GM12874 (cell line): ENCODE data around the gene EPGN.

Source experiments
- CTCF ChIP-seq: IDR thresholded peaks from 2 replicates; pipeline ENCODE4 v1.5.1; 2011; ENCODE audit warnings: low read depth, mild to moderate bottlenecking, control low read depth, low read length, moderate library complexity; ENCODE audit not compliant: insufficient read depth

Gene EPGN

GRCh38 chr4:74308215-74308614, at the start of gene EPGN:
TSS of gene EPGN (plus strand) at chr4:74308470. CDS start at chr4:74308534, 64 bp downstream.
- no peak for TF ChIP-seq CTCF

- no peak for TF ChIP-seq CTCF
Measured at GRCh38 chr4:74258963-74259362, 49.3 kb upstream of the EPGN start.

DNA sequence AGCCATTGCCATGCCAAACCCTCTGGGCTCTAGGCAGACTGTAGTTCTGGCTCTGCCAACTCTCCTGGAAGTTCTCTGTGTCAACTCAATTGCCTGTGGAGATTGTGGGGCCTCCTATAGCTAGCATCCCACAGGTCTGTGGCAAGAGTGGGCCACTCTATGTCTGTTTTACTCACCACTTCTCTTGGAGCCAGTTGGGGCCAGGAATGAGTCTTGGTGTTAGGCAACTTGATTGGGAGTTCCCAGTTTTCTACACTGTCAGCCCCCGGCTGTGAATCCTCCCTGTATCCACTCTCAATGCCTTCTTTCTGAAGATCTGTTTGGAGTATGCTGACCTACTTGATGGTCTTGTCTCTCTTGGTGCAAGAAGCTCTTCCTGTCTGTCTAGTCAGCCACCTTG, 48.2 kb upstream of the EPGN start:
- TF ChIP-seq CTCF: no peak

DNA sequence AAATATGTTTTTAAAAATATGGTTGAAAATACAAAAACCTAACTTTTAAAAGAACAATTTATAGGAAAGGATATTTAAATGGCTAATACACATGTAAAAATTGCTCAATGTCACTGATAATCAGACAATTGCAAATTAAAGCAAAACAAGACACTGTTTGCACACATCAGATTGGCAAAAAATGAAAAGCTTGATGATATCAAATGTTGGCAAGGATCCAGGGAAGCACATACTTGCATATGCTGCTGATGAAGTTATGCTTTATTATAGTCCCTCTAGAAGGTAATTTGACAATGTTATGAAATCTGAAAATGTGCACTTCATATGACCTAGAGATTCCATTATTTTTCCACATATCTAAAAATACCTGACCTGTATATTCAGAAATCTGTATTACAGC, 45.7 kb upstream of the EPGN start:
- no peak for TF ChIP-seq CTCF

DNA sequence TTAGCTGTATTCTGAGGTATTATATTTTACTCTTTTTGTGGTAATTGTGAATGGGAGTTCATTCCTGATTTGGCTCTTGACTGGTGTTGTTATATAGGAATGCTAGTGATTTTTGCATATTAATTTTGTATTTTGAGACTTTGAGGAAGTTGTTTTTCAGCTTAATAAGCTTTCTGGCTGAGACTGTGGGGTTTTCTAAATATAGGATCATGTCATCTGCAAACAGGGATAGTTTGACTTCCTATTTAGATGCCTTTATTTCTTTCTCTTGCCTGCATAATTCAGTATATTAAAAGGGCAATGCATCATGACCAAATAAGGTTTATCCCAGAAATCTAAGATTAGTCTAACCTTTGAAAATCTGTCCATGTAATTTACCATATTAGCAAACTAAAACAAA, 44.7 kb upstream of the EPGN start:
- TF ChIP-seq CTCF: no peak

DNA sequence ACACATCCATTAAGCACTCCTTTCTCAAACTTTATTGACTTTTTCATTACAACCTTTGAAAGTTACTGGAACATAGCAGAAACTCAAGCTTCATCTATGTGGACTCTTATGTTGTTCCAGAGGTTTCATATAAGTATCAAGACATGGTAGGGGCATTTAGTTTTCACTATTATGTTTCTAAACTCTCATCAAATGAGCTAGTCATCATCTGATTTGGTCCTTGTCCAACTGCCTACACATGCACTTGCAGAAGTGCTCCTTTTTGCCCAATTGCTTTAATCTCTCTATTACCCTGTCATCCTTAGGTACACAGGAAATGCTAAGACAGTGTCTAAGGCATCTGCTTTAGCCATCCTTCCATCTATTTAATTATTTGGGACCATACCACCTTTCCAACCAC, 42.2 kb upstream of the EPGN start:
- TF ChIP-seq CTCF: no peak

GRCh38 chr4:74267998-74268606, 40.2 kb upstream of the EPGN start:
- TF ChIP-seq CTCF: no peak
